ENCODE results near the gene MAP10.

Gene MAP10

GRCh38 chr1:232856541-232856940 lies 51.3 kb downstream of the MAP10 start:
- DNase-seq (ENCODE audit: low read depth) = no peak

Measured in stimulated activated CD4-positive, alpha-beta T cell treated with anti-CD3 and anti-CD28 coated beads, Interleukin-2, amount 100 ng/mL, for 4 hours (primary cell).